GM23338 (cell line): ENCODE data around the gene GLA. TPM values are rescaled to one million over a fixed set of nuclear protein-coding genes. Genes with fewer than 3 reads are reported as not detected.

Experiments used
- ATAC-seq: fragments of 200-7000 bp; cut with Tn5 transposase; 3 replicates; pipeline ENCODE4 v1.9.1; 2020
- DNase-seq: peaks from one replicate; pipeline ENCODE4 v3.0.0-alpha.2; 2015; ENCODE audit warnings: low spot score
- H2AFZ ChIP-seq: fragments of 200-600 bp; sonication (generic); 2 replicates; pipeline ENCODE4 v1.8.0; 2016; ENCODE audit warnings: antibody characterized with exemption, mild to moderate bottlenecking, moderate library complexity
- H3F3A ChIP-seq: fragments of 200-600 bp; sonication (generic); replicated peaks from 2 replicates; pipeline ENCODE4 v1.8.0; 2017; ENCODE audit warnings: antibody characterized with exemption, mixed run types, low read depth
- H3K27ac ChIP-seq: fragments of 200-600 bp; sonication (generic); 2 replicates; pipeline ENCODE4 v1.6.1; 2016; ENCODE audit warnings: low read depth
- H3K27me3 ChIP-seq: fragments of 200-600 bp; sonication (generic); 2 replicates; pipeline ENCODE4 v1.8.0; 2016; ENCODE audit warnings: mild to moderate bottlenecking, mixed run types, moderate library complexity; ENCODE audit not compliant: insufficient read depth
- H3K36me3 ChIP-seq: fragments of 200-600 bp; sonication (generic); 2 replicates; pipeline ENCODE4 v1.8.0; 2016; ENCODE audit warnings: mild to moderate bottlenecking; ENCODE audit not compliant: insufficient read depth
- H3K4me1 ChIP-seq: fragments of 200-600 bp; sonication (generic); 2 replicates; pipeline ENCODE4 v1.8.0; 2016; ENCODE audit warnings: mild to moderate bottlenecking, moderate library complexity; ENCODE audit not compliant: insufficient read depth
- H3K4me2 ChIP-seq: fragments of 200-600 bp; sonication (generic); 2 replicates; pipeline ENCODE4 v1.7.1; 2017; ENCODE audit warnings: mixed run types
- H3K4me3 ChIP-seq: fragments of 200-600 bp; sonication (generic); 2 replicates; pipeline ENCODE4 v1.6.1; 2016; ENCODE audit warnings: mixed run types
- H3K79me2 ChIP-seq: fragments of 200-600 bp; sonication (generic); replicated peaks from 2 replicates; pipeline ENCODE4 v1.8.0; 2017; ENCODE audit warnings: mild to moderate bottlenecking; ENCODE audit not compliant: insufficient read depth
- H3K9me2 ChIP-seq: fragments of 200-600 bp; sonication (generic); 2 replicates; pipeline ENCODE4 v1.8.0; 2017; ENCODE audit not compliant: insufficient read depth
- H4K20me1 ChIP-seq: fragments of 200-600 bp; sonication (generic); replicated peaks from 2 replicates; pipeline ENCODE4 v1.8.0; 2017; ENCODE audit warnings: mild to moderate bottlenecking; ENCODE audit not compliant: insufficient read depth
- H3K27ac Mint-ChIP-seq: 2 replicates; pipeline ENCODE4 v1.8.0; 2020; ENCODE audit warnings: inconsistent platforms, mild to moderate bottlenecking, moderate library complexity, mixed read lengths
- H3K27me3 Mint-ChIP-seq: 3 replicates; pipeline ENCODE4 v1.8.0; 2022; ENCODE audit warnings: low read depth, mild to moderate bottlenecking, moderate library complexity, mixed read lengths, inconsistent platforms; ENCODE audit not compliant: insufficient read depth, poor library complexity
- H3K36me3 Mint-ChIP-seq: 3 replicates; pipeline ENCODE4 v1.8.0; 2021; ENCODE audit warnings: low read depth, mild to moderate bottlenecking, inconsistent platforms, moderate library complexity, mixed read lengths
- H3K4me1 Mint-ChIP-seq: 3 replicates; pipeline ENCODE4 v1.8.0; 2020; ENCODE audit warnings: mild to moderate bottlenecking, inconsistent platforms, mixed read lengths
- H3K4me3 Mint-ChIP-seq: 3 replicates; pipeline ENCODE4 v1.8.0; 2021; ENCODE audit warnings: moderate library complexity, mild to moderate bottlenecking, inconsistent platforms, mixed read lengths
- H3K9me3 Mint-ChIP-seq: 3 replicates; pipeline ENCODE4 v1.8.0; 2020; ENCODE audit warnings: moderate library complexity, mild to moderate bottlenecking, inconsistent platforms, mixed read lengths
- CREB1 ChIP-seq: fragments of 250-450 bp; sonication (Bioruptor Pico); IDR thresholded peaks from 2 replicates; pipeline ENCODE4 v1.5.0; 2020; ENCODE audit warnings: low read depth, mild to moderate bottlenecking, moderate library complexity
- EZH2 ChIP-seq: fragments of 200-600 bp; sonication (generic); IDR thresholded peaks from one replicate; pipeline ENCODE4 v1.8.0; 2017; ENCODE audit warnings: antibody characterized with exemption, mild to moderate bottlenecking, low read depth; ENCODE audit not compliant: unreplicated experiment
- JUNB ChIP-seq: IDR thresholded peaks from one replicate; pipeline ENCODE4 v1.6.1; 2016; ENCODE audit warnings: antibody characterized with exemption; ENCODE audit not compliant: unreplicated experiment
- NANOG ChIP-seq: IDR thresholded peaks from 2 replicates; pipeline ENCODE4 v1.6.1; 2016; ENCODE audit warnings: antibody characterized with exemption, borderline replicate concordance
- STAT1 ChIP-seq: IDR thresholded peaks from one replicate; pipeline ENCODE4 v1.6.1; 2016; ENCODE audit warnings: antibody characterized with exemption; ENCODE audit not compliant: unreplicated experiment
- ZNF114 ChIP-seq: fragments of 250-450 bp; sonication (Bioruptor Pico); IDR thresholded peaks from 2 replicates; pipeline ENCODE4 v1.5.0; 2020; ENCODE audit warnings: mild to moderate bottlenecking, moderate library complexity
- ZNF331 ChIP-seq: fragments of 250-450 bp; sonication (Bioruptor Pico); IDR thresholded peaks from 2 replicates; pipeline ENCODE4 v1.5.0; 2020; ENCODE audit warnings: low read depth, mild to moderate bottlenecking, moderate library complexity
- polyA plus RNA-seq: library from polyadenylated mRNA; unstranded; fragments of >200 nt; fragmentation: Nextera tagmentation; extraction: Ambion mirVana; gene quantifications from 2 replicates; pipeline ENCODE4 v1.2.1, GENCODE V29; 2016
- total RNA-seq: library from RNA; depleted of rRNA; stranded (reverse); fragments of >200 nt; shearing (Covaris generic); gene quantifications from 2 replicates; pipeline ENCODE4 v1.2.3, GENCODE V29; 2014
- TF ChIP-seq, protein P1 (sequence below): fragments of 250-450 bp; sonication (Bioruptor Pico); IDR thresholded peaks from 2 replicates; pipeline ENCODE4 v1.5.0; 2020; ENCODE audit warnings: mild to moderate bottlenecking, moderate library complexity
- TF ChIP-seq, protein P2 (sequence below): IDR thresholded peaks from 2 replicates; pipeline ENCODE4 v1.6.1; 2016; ENCODE audit warnings: antibody characterized with exemption
- TF ChIP-seq, protein P3 (sequence below), 2 experiments: fragments of 200-600 bp in 1 of 2; sonication (generic) in 1 of 2; conservative IDR thresholded peaks; 2 replicates each; pipeline versions ENCODE4 v1.5.1 to v1.6.1; 2016 to 2017; ENCODE audit warnings: antibody characterized with exemption in 2 of 2, low read depth in 2 of 2, mild to moderate bottlenecking in 2 of 2, moderate library complexity in 1 of 2

GLA gene
- total and polyA plus RNA-seq, 2 experiments from 2014 or later: 34.7 to 44.4 TPM

DNA sequence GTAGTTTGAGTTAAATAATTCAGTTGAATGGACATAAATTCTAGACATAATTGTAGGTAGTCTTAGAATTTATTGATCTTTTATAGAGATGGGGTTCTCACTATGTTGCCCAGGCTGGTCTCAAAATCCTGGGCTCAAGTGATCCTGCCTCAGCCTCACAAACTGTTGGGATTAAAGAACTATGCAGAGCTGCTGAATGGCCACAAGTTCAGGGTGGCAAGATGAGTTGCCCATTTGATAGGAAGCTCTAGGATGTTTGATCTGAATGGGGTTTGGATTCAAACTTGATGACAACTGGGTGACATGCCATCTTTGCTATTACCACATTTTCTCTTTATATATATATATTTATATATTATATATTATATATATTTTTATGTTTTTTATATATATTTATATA, 13.4 kb downstream of the GLA start:
- no peak overlapping the region for H2AFZ ChIP-seq
- ATAC-seq (no peak), DNase-seq (no peak)
- no peaks in the 10 kb centered on the region; the same call in 1 of the 2 replicates for H4K20me1 ChIP-seq
- H3K27ac ChIP-seq: peak overlapping the region; percentile 97
- H3K79me2 ChIP-seq: peaks cover 26% of the 10 kb centered on the region
- H3K4me3 Mint-ChIP-seq: no peak overlapping the region
- H3K27me3 ChIP-seq: no peaks in the 10 kb centered on the region
- H3K4me1 Mint-ChIP-seq: no peaks in the 10 kb centered on the region; the same call in 2 of the 3 replicates
- H3K27me3 Mint-ChIP-seq: peaks cover 16% of the 10 kb centered on the region
- peaks cover 53% of the 10 kb centered on the region for H3K36me3 Mint-ChIP-seq
- no peaks in the 10 kb centered on the region; the same call in 1 of the 2 replicates for H3K4me1 ChIP-seq
- peaks cover 31% of the 10 kb centered on the region for H3F3A ChIP-seq
- no peak overlapping the region for H3K27ac Mint-ChIP-seq
- H3K4me2 ChIP-seq: no peak overlapping the region
- no peaks in the 10 kb centered on the region for H3K9me3 Mint-ChIP-seq
- no peaks in the 10 kb centered on the region for H3K9me2 ChIP-seq
- TF ChIP-seq, protein P1, sequence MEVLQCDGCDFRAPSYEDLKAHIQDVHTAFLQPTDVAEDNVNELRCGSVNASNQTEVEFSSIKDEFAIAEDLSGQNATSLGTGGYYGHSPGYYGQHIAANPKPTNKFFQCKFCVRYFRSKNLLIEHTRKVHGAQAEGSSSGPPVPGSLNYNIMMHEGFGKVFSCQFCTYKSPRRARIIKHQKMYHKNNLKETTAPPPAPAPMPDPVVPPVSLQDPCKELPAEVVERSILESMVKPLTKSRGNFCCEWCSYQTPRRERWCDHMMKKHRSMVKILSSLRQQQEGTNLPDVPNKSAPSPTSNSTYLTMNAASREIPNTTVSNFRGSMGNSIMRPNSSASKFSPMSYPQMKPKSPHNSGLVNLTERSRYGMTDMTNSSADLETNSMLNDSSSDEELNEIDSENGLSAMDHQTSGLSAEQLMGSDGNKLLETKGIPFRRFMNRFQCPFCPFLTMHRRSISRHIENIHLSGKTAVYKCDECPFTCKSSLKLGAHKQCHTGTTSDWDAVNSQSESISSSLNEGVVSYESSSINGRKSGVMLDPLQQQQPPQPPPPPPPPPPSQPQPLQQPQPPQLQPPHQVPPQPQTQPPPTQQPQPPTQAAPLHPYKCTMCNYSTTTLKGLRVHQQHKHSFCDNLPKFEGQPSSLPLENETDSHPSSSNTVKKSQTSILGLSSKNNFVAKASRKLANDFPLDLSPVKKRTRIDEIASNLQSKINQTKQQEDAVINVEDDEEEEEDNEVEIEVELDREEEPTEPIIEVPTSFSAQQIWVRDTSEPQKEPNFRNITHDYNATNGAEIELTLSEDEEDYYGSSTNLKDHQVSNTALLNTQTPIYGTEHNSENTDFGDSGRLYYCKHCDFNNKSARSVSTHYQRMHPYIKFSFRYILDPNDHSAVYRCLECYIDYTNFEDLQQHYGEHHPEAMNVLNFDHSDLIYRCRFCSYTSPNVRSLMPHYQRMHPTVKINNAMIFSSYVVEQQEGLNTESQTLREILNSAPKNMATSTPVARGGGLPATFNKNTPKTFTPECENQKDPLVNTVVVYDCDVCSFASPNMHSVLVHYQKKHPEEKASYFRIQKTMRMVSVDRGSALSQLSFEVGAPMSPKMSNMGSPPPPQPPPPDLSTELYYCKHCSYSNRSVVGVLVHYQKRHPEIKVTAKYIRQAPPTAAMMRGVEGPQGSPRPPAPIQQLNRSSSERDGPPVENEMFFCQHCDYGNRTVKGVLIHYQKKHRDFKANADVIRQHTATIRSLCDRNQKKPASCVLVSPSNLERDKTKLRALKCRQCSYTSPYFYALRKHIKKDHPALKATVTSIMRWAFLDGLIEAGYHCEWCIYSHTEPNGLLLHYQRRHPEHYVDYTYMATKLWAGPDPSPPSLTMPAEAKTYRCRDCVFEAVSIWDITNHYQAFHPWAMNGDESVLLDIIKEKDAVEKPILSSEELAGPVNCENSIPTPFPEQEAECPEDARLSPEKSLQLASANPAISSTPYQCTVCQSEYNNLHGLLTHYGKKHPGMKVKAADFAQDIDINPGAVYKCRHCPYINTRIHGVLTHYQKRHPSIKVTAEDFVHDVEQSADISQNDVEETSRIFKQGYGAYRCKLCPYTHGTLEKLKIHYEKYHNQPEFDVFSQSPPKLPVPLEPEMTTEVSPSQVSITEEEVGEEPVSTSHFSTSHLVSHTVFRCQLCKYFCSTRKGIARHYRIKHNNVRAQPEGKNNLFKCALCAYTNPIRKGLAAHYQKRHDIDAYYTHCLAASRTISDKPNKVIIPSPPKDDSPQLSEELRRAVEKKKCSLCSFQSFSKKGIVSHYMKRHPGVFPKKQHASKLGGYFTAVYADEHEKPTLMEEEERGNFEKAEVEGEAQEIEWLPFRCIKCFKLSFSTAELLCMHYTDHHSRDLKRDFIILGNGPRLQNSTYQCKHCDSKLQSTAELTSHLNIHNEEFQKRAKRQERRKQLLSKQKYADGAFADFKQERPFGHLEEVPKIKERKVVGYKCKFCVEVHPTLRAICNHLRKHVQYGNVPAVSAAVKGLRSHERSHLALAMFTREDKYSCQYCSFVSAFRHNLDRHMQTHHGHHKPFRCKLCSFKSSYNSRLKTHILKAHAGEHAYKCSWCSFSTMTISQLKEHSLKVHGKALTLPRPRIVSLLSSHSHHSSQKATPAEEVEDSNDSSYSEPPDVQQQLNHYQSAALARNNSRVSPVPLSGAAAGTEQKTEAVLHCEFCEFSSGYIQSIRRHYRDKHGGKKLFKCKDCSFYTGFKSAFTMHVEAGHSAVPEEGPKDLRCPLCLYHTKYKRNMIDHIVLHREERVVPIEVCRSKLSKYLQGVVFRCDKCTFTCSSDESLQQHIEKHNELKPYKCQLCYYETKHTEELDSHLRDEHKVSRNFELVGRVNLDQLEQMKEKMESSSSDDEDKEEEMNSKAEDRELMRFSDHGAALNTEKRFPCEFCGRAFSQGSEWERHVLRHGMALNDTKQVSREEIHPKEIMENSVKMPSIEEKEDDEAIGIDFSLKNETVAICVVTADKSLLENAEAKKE: no peak
- TF ChIP-seq JUNB (no peak), STAT1 (no peak), CREB1 (CRISPR knock-in tag) (no peak), ZNF114 (CRISPR knock-in tag) (no peak), EZH2 (no peak), NANOG (no peak), ZNF331 (CRISPR knock-in tag) (no peak)
- TF ChIP-seq, protein P2, sequence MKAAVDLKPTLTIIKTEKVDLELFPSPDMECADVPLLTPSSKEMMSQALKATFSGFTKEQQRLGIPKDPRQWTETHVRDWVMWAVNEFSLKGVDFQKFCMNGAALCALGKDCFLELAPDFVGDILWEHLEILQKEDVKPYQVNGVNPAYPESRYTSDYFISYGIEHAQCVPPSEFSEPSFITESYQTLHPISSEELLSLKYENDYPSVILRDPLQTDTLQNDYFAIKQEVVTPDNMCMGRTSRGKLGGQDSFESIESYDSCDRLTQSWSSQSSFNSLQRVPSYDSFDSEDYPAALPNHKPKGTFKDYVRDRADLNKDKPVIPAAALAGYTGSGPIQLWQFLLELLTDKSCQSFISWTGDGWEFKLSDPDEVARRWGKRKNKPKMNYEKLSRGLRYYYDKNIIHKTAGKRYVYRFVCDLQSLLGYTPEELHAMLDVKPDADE: no peak
- TF ChIP-seq, protein P3, sequence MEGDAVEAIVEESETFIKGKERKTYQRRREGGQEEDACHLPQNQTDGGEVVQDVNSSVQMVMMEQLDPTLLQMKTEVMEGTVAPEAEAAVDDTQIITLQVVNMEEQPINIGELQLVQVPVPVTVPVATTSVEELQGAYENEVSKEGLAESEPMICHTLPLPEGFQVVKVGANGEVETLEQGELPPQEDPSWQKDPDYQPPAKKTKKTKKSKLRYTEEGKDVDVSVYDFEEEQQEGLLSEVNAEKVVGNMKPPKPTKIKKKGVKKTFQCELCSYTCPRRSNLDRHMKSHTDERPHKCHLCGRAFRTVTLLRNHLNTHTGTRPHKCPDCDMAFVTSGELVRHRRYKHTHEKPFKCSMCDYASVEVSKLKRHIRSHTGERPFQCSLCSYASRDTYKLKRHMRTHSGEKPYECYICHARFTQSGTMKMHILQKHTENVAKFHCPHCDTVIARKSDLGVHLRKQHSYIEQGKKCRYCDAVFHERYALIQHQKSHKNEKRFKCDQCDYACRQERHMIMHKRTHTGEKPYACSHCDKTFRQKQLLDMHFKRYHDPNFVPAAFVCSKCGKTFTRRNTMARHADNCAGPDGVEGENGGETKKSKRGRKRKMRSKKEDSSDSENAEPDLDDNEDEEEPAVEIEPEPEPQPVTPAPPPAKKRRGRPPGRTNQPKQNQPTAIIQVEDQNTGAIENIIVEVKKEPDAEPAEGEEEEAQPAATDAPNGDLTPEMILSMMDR (conservative IDR thresholded peaks at IDR 0.05; ENCODE audit: low read depth in 2 of 2): no peak
- no peak overlapping the region for H3K4me3 ChIP-seq
- H3K36me3 ChIP-seq: peaks cover 33% of the 10 kb centered on the region
